Measurements from ENCODE around the gene PPP1R26. TPM values are rescaled to one million over a fixed set of nuclear protein-coding genes. Genes with fewer than 3 reads are reported as not detected.

PPP1R26 gene
- total RNA-seq, 1 donor from 2014 or later: 22.8 TPM

DNA sequence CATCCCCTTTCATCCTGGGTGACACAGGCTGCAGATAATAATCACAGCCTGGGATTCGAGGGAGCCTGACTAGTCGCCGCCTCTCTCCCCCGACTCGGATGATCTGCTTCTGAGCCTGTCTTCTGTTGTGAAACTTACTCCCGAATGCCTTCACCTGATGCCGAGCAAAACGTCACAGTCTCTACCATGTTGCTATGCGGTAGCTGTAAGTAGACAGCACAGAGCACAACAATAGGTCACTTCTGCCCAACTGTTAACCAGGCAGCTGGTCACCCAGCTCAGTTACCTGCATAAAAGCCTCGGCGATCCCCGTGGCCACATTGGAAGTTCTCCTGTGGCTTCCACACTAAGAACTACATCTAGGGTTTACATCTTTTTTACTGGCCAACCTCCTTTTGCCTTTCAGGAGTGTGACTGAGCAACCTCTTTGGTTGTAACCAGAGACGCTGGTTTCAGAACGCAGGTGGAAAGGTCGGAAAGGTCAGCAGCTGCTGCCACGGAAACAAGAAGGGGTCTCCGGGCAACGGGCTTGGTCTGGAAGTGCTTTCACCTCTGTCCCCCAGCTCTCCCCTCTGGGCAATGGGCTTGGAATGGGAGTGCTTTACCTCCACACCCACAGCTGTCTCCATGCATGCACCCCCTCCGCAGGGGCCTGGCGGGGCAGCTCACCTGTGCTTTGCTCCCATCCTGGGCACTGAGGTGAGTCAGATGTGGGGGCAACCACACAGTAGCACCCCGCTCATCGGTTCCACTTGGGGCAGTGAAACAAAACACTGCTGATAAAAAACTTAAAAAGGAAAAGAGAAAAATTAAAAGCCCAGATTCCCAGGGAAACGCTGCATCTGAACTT, 7.6 kb upstream of the PPP1R26 start:
- no peak for DNase-seq
- Histone ChIP-seq H3K9me3 (no peaks in the 10 kb centered on the region), H3K27me3 (ENCODE audit: low read depth) (no peaks in the 10 kb centered on the region), H3K36me3 (no peaks in the 10 kb centered on the region), H3K4me3 (no peak overlapping the region), H3K27ac (no peak overlapping the region), H3K4me1 (no peaks in the 10 kb centered on the region)
- ATAC-seq: no peak
- TF ChIP-seq, protein P1, sequence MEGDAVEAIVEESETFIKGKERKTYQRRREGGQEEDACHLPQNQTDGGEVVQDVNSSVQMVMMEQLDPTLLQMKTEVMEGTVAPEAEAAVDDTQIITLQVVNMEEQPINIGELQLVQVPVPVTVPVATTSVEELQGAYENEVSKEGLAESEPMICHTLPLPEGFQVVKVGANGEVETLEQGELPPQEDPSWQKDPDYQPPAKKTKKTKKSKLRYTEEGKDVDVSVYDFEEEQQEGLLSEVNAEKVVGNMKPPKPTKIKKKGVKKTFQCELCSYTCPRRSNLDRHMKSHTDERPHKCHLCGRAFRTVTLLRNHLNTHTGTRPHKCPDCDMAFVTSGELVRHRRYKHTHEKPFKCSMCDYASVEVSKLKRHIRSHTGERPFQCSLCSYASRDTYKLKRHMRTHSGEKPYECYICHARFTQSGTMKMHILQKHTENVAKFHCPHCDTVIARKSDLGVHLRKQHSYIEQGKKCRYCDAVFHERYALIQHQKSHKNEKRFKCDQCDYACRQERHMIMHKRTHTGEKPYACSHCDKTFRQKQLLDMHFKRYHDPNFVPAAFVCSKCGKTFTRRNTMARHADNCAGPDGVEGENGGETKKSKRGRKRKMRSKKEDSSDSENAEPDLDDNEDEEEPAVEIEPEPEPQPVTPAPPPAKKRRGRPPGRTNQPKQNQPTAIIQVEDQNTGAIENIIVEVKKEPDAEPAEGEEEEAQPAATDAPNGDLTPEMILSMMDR (IDR thresholded peaks at IDR 0.05): no peak
- intact Hi-C loops (cut with DNase I): no loop called here

DNA sequence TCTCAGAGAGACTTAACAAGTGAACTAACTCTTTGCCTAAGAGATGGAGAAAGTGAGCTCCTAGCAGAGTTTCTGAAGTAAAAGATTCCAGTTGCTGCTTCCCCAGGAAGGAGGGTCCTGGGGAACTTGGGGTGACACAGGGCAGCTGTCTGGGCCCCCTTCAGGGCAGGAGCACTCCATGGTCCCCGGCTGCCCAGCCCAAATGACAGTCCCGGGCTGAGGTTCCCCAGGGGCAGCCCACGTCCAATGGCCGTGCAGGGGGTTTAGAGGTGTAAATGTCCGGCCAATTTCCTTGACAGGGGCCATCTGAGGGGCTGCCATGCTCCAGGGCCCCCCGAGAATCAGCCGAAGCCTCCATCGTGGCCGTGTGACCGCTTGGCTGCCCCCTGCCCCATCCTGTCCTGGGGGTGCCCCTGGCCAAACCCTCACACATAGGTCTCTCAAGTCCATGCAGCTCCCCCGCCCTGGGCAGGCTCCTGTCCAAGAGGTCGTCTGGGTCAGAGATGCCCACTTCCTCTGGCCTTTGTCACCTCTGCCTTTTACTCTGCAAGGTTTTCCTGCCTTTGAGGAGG, 5.5 kb upstream of the PPP1R26 start:
- ATAC-seq (no peak), DNase-seq (no peak)
- Histone ChIP-seq H3K27me3 (ENCODE audit: low read depth) (no peaks in the 10 kb centered on the region), H3K36me3 (no peaks in the 10 kb centered on the region), H3K9me3 (no peaks in the 10 kb centered on the region), H3K4me3 (no peak overlapping the region), H3K27ac (no peak overlapping the region), H3K4me1 (peaks cover 18% of the 10 kb centered on the region)
- TF ChIP-seq, protein P1 (IDR thresholded peaks at IDR 0.05): no peak
- intact Hi-C loops (cut with DNase I): no loop called here

DNA sequence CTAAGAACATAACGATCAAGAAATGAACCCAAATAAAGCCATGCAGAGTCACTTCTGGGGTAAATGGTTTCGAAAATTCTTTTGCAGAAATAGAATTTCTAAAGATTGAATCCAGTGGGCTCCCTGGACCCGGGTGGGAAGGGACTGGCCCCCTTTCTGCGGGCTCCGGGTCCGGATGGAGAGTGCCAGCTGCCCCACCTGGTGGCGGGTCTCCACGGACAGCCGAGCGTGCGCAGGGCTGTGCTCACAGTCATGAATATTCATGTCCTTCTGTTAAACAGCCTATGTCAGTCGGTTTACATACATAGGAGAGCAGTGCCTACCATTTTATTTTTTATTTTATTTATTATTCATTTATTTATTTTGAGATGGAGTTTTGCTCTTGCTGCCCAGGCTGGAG, 4.7 kb upstream of the PPP1R26 start:
- Histone ChIP-seq H3K27me3 (ENCODE audit: low read depth) (no peaks in the 10 kb centered on the region), H3K27ac (no peak overlapping the region), H3K4me1 (peaks cover 18% of the 10 kb centered on the region), H3K4me3 (no peak overlapping the region), H3K9me3 (no peaks in the 10 kb centered on the region), H3K36me3 (no peaks in the 10 kb centered on the region)
- intact Hi-C loops (cut with DNase I): no loop called here
- ATAC-seq: no peak
- DNase-seq: peak; percentile 71
- TF ChIP-seq, protein P1 (IDR thresholded peaks at IDR 0.05): peak; percentile 52

DNA sequence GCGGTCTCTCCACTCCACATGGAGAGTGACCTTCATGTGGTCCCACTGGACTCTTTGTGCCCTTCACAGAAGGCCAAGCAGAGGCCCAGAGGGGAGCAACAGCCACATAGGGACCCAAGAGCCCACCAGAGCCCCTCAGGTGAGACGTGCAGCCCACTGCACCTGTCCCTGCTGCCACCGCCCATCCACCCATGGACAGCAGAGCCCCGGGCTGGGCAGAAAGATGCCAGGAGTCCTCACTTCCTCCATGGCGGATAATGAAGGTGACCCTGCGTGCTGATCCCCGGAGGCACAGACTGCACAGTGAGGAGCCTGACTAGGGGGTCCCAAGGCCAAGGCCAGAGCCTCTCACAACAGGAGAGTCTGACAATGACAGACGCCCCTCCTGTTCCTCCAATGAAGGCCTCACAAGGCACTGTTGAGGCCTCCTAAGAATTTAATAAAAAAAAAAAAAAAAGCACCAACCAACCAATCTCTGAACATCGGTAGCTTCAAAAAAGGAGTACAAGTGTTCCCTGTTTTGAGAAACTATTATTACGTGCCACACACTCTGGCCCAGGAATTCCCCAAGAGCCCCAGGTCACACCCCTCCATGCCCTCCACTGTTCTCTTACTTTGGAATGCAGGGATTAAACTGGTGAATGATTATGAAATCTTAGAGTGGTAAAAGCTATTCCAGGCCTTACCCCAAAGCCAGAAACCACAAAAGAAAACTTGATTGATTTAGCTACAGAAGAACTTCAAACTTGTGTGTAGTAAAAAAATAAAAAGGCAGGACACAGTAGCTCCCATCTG, 2.8 kb upstream of the PPP1R26 start:
- DNase-seq (peak; percentile 54), ATAC-seq (peak; percentile 74 to 75)
- TF ChIP-seq, protein P1 (IDR thresholded peaks at IDR 0.05): no peak
- peak overlapping the region; percentile 79 for H3K27ac ChIP-seq
- intact Hi-C loops (cut with DNase I): no loop called here
- no peaks in the 10 kb centered on the region for H3K27me3 ChIP-seq (ENCODE audit: low read depth)
- H3K36me3 ChIP-seq: no peaks in the 10 kb centered on the region
- H3K4me1 ChIP-seq: peaks cover 30% of the 10 kb centered on the region
- no peaks in the 10 kb centered on the region for H3K9me3 ChIP-seq
- no peak overlapping the region for H3K4me3 ChIP-seq

DNA sequence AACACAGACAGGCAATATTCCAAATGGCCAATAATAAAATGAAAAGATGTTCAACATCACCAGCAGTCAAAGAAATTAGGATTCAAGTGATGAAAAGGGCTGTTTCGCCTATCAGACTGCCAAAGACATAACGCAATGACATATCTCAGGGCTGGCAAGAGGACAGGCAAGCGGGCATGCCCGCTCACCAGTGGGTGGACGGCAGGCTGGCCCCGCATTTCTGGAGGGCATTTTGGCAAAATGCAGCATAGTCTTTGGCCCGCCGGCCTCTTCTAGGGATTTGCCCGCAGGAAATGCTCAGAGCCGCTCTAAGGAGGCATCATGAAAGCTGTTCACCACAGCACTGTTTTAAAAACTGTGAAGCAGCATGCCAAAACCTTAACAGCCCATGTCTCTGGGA, 1.4 kb upstream of the PPP1R26 start:
- ATAC-seq (no peak), DNase-seq (no peak)
- H3K27ac ChIP-seq: peak overlapping the region; percentile 88
- H3K9me3 ChIP-seq: no peaks in the 10 kb centered on the region
- no peak overlapping the region for H3K4me3 ChIP-seq
- H3K36me3 ChIP-seq: peaks cover under 1% of the 10 kb centered on the region
- TF ChIP-seq, protein P1 (IDR thresholded peaks at IDR 0.05): no peak
- peaks cover 39% of the 10 kb centered on the region for H3K4me1 ChIP-seq
- intact Hi-C loops (cut with DNase I): no loop called here
- no peaks in the 10 kb centered on the region for H3K27me3 ChIP-seq (ENCODE audit: low read depth)

Measured in lower lobe of right lung (tissue), 2 donors.